WTC11 (cell line): Measurements from ENCODE around the gene TTLL11.

Experiments used
- ATF1 ChIP-seq: sonication (generic); formaldehyde crosslinking; IDR thresholded peaks from 2 replicates; pipeline ENCODE4 v1.8.1; 2023; ENCODE audit warnings: mild to moderate bottlenecking, moderate library complexity, missing genetic modification reagents
- CBFB ChIP-seq: sonication (generic); formaldehyde crosslinking; IDR thresholded peaks from 2 replicates; pipeline ENCODE4 v1.8.1; 2022; ENCODE audit warnings: mild to moderate bottlenecking, low read depth, missing genetic modification reagents
- CTCF ChIP-seq: fragments of 200-600 bp; IDR thresholded peaks from 2 replicates; pipeline ENCODE4 v1.8.0; 2022; ENCODE audit warnings: antibody characterized with exemption
- E2F5 ChIP-seq: sonication (generic); formaldehyde crosslinking; IDR thresholded peaks from 2 replicates; pipeline ENCODE4 v1.8.1; 2022; ENCODE audit warnings: mild to moderate bottlenecking, moderate library complexity, missing genetic modification reagents
- FOXJ3 ChIP-seq: sonication (generic); formaldehyde crosslinking; IDR thresholded peaks from 2 replicates; pipeline ENCODE4 v1.9.0; 2021; ENCODE audit warnings: missing genetic modification reagents, mild to moderate bottlenecking, borderline replicate concordance
- TF ChIP-seq, protein P1 (sequence below): sonication (generic); formaldehyde crosslinking; conservative IDR thresholded peaks from 2 replicates; pipeline ENCODE4 v1.8.1; 2022; ENCODE audit warnings: mild to moderate bottlenecking, missing genetic modification reagents

GRCh38 chr9:121816845-121817450 lies 276.2 kb downstream of the TTLL11 start:
- TF ChIP-seq CTCF (no peak), CBFB (CRISPR knock-in tag) (no peak), E2F5 (no peak), ATF1 (CRISPR knock-in tag) (no peak), FOXJ3 (CRISPR knock-in tag) (no peak)
- TF ChIP-seq, protein P1, sequence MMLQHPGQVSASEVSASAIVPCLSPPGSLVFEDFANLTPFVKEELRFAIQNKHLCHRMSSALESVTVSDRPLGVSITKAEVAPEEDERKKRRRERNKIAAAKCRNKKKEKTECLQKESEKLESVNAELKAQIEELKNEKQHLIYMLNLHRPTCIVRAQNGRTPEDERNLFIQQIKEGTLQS (CRISPR knock-in tag): no peak
